ENCODE results near the gene DICER1.

DNA sequence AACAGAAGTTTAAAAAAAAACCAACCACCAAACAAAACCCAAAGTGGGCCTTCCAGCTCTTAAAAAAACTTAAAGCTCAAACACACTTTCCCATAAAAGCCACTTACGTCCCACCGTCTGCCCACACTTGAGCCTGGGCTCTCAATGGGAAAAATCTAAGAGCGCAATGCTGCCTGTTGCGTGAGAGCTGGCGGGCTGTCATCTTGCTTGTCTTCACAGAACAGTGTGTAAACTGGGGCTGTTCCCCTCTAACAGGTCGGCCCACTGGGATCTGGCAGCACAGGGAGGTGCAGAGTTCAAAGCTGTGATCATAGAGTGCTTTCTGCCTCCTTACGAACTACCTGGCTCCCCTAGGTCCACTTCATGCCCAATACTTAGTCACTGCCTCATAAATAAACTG, 80.0 kb downstream of the DICER1 start:
- no peak for TF ChIP-seq BHLHE40 (IDR thresholded peaks at IDR 0.05; ENCODE audit: borderline replicate concordance)
- no peak for TF ChIP-seq HDGF (IDR thresholded peaks at IDR 0.05; ENCODE audit: borderline replicate concordance)
- TF ChIP-seq SP1 (IDR thresholded peaks at IDR 0.05): no peak
- TF ChIP-seq NFRKB (IDR thresholded peaks at IDR 0.05): no peak
- no peak for TF ChIP-seq ELF4 (IDR thresholded peaks at IDR 0.05)
- no peak for TF ChIP-seq SUZ12 (IDR thresholded peaks at IDR 0.05)
- no peak for TF ChIP-seq TARDBP (IDR thresholded peaks at IDR 0.05)
- no peak for TF ChIP-seq FOXK2 (IDR thresholded peaks at IDR 0.05)

Data from HEK293T (cell line).